ENCODE measurements around the gene SORCS2.

GRCh38 chr4:7282786-7283440 lies 90.6 kb downstream of the SORCS2 start:
- no peak for TF ChIP-seq CTCF (IDR thresholded peaks at IDR 0.05)
- TF ChIP-seq POLR2A (IDR thresholded peaks at IDR 0.05): no peak
- no peak for TF ChIP-seq POLR2AphosphoS5 (IDR thresholded peaks at IDR 0.05)
- no peak for TF ChIP-seq EP300 (IDR thresholded peaks at IDR 0.05)
